HepG2 (cell line): ENCODE results near the gene SLC38A1.

ENCODE experiments used
- ADNP ChIP-seq: sonication (generic); formaldehyde crosslinking; IDR thresholded peaks from 2 replicates; pipeline ENCODE4 v1.4.0; 2020; ENCODE audit warnings: missing genetic modification reagents
- EZH2 ChIP-seq: conservative IDR thresholded peaks from 2 replicates; pipeline ENCODE4 v1.6.1; 2012; ENCODE audit warnings: mild to moderate bottlenecking, low read depth, low read length, moderate library complexity
- GABPA ChIP-seq, 2 experiments: IDR thresholded peaks; 2 replicates each; pipeline ENCODE4 v1.6.1; 2011 to 2016; ENCODE audit warnings: low read depth in 2 of 2, low read length in 1 of 2, missing biosample characterization in 1 of 2, missing genetic modification characterization in 1 of 2
- HNRNPK ChIP-seq: fragments of 200-400 bp; formaldehyde crosslinking; IDR thresholded peaks from 2 replicates; pipeline ENCODE4 v1.6.1; 2018; ENCODE audit warnings: low read length, low read depth, moderate library complexity, mild to moderate bottlenecking; ENCODE audit not compliant: poor library complexity, severe bottlenecking
- POLR2A ChIP-seq, 2 experiments: IDR thresholded peaks; 2 replicates each; pipeline ENCODE4 v1.6.1; 2011; ENCODE audit warnings: low read depth in 2 of 2, low read length in 2 of 2, mild to moderate bottlenecking in 1 of 2, moderate library complexity in 1 of 2; ENCODE audit not compliant: insufficient read depth in 1 of 2
- SIX4 ChIP-seq: sonication (generic); formaldehyde crosslinking; IDR thresholded peaks from 2 replicates; pipeline ENCODE4 v1.4.0; 2020; ENCODE audit warnings: missing genetic modification reagents
- SNAI1 ChIP-seq: sonication (generic); formaldehyde crosslinking; IDR thresholded peaks from 2 replicates; pipeline ENCODE4 v1.5.0; 2020; ENCODE audit warnings: mild to moderate bottlenecking, missing genetic modification reagents, borderline replicate concordance
- SUZ12 ChIP-seq: fragments of 150-350 bp; IDR thresholded peaks from 2 replicates; pipeline ENCODE4 v1.6.1; 2014; ENCODE audit warnings: low read depth, low read length
- ZNF10 ChIP-seq: sonication (generic); formaldehyde crosslinking; IDR thresholded peaks from 2 replicates; pipeline ENCODE4 v1.4.0; 2020; ENCODE audit warnings: mild to moderate bottlenecking, low read depth, missing genetic modification reagents, borderline replicate concordance
- ZNF768 ChIP-seq: sonication (generic); formaldehyde crosslinking; IDR thresholded peaks from 2 replicates; pipeline ENCODE4 v1.4.0; 2020; ENCODE audit warnings: missing genetic modification reagents
- TF ChIP-seq, protein P1 (sequence below): sonication (generic); formaldehyde crosslinking; IDR thresholded peaks from 2 replicates; pipeline ENCODE4 v1.5.0; 2020; ENCODE audit warnings: mild to moderate bottlenecking, missing genetic modification reagents, moderate library complexity
- TF ChIP-seq, protein P2 (sequence below): sonication (generic); formaldehyde crosslinking; IDR thresholded peaks from 2 replicates; pipeline ENCODE4 v1.9.0; 2022; ENCODE audit warnings: low read depth, missing genetic modification reagents

DNA sequence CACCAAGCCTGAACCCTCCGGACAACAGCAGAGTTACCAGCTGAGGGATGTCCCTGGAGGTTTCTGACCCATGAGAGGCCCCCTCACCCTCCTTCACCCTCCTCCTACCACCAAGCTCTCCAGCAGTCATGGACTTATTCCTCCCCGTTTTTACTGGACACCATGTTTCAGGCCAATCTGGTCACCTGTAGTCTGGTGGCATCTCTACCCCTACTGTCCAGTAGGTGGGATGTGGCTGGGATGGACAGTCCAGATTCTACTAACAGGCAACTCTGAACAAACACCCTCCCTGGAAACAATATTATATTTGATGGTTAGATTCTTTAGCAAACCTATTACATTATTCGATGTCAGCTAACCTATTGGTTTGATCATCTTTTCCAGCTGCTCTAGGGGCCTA lies 83.2 kb downstream of the SLC38A1 start:
- no peak for TF ChIP-seq SNAI1 (CRISPR knock-in tag)
- TF ChIP-seq, protein P1, sequence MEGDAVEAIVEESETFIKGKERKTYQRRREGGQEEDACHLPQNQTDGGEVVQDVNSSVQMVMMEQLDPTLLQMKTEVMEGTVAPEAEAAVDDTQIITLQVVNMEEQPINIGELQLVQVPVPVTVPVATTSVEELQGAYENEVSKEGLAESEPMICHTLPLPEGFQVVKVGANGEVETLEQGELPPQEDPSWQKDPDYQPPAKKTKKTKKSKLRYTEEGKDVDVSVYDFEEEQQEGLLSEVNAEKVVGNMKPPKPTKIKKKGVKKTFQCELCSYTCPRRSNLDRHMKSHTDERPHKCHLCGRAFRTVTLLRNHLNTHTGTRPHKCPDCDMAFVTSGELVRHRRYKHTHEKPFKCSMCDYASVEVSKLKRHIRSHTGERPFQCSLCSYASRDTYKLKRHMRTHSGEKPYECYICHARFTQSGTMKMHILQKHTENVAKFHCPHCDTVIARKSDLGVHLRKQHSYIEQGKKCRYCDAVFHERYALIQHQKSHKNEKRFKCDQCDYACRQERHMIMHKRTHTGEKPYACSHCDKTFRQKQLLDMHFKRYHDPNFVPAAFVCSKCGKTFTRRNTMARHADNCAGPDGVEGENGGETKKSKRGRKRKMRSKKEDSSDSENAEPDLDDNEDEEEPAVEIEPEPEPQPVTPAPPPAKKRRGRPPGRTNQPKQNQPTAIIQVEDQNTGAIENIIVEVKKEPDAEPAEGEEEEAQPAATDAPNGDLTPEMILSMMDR (CRISPR knock-in tag) = no peak
- TF ChIP-seq ZNF10 (CRISPR knock-in tag) = no peak
- TF ChIP-seq ADNP (CRISPR knock-in tag) = no peak
- no peak for TF ChIP-seq POLR2A (IDR thresholded peaks at IDR 0.05; ENCODE audit: insufficient read depth in 1 of 2, low read depth in 2 of 2, low read length in 2 of 2)
- no peak for TF ChIP-seq ZNF768 (CRISPR knock-in tag)
- TF ChIP-seq HNRNPK = no peak
- TF ChIP-seq, protein P2, sequence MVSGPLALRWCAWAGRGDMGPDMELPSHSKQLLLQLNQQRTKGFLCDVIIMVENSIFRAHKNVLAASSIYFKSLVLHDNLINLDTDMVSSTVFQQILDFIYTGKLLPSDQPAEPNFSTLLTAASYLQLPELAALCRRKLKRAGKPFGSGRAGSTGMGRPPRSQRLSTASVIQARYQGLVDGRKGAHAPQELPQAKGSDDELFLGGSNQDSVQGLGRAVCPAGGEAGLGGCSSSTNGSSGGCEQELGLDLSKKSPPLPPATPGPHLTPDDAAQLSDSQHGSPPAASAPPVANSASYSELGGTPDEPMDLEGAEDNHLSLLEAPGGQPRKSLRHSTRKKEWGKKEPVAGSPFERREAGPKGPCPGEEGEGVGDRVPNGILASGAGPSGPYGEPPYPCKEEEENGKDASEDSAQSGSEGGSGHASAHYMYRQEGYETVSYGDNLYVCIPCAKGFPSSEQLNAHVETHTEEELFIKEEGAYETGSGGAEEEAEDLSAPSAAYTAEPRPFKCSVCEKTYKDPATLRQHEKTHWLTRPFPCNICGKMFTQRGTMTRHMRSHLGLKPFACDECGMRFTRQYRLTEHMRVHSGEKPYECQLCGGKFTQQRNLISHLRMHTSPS (CRISPR knock-in tag) = no peak
- no peak for TF ChIP-seq EZH2
- no peak for TF ChIP-seq SUZ12
- no peak for TF ChIP-seq GABPA (IDR thresholded peaks at IDR 0.05; ENCODE audit: low read depth, low read length)
- TF ChIP-seq GABPA (CRISPR knock-in tag; IDR thresholded peaks at IDR 0.05; ENCODE audit: low read depth) = no peak
- TF ChIP-seq SIX4 (CRISPR knock-in tag) = no peak
